DMS53 treated with DMSO at 0.1 percent for 48 hours (cell line): ENCODE measurements around the gene MRPL55.

Experiments used
- DNase-seq: peaks from one replicate; lab custom pipeline; 2025; ENCODE audit not compliant: unreplicated experiment; lab: John Stamatoyannopoulos, UW

The MRPL55 gene

DNA sequence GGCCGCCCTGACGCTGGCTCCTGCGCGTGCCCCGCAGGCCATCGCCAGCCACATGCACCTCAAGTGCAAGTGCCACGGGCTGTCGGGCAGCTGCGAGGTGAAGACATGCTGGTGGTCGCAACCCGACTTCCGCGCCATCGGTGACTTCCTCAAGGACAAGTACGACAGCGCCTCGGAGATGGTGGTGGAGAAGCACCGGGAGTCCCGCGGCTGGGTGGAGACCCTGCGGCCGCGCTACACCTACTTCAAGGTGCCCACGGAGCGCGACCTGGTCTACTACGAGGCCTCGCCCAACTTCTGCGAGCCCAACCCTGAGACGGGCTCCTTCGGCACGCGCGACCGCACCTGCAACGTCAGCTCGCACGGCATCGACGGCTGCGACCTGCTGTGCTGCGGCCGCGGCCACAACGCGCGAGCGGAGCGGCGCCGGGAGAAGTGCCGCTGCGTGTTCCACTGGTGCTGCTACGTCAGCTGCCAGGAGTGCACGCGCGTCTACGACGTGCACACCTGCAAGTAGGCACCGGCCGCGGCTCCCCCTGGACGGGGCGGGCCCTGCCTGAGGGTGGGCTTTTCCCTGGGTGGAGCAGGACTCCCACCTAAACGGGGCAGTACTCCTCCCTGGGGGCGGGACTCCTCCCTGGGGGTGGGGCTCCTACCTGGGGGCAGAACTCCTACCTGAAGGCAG, 50.0 kb downstream of the MRPL55 start:
- DNase-seq: peak; percentile 67

DNA sequence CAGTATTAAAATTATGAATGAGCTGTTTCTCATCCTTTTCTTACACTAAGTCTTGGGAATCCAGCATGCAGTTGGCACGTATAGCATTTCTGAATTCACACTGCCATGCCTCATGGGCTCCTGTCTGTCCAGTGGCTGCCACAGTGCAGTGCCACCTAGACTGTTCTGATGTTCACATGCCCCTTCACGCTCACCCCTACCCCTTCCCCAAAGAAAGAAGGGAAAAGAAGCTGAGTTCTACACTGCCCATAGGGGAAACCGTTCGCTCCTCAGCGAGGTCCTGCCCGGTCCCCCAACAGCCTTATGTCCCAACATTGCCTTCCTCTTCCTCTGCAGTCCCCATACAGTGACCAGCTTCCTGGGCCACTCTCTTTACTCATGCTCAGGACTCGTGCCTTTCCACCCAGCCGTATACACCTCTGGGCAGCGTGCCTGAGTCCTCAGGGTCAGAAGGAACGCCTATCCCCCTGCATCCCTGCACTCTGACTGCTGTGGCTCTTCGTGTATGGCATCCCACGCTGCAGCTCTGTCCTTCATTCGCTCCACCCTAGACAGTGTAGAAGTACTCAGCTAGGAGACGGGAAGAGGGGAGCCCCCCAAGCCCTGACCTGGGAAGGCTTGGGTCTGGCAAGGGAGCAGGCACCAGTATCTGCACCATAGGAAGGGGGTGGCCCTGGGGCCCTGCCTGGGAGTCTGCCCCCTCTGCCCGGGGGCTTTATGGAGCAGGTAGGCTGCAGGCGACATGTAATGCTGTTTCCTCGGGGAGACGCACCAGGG, 50.7 kb downstream of the MRPL55 start:
- DNase-seq: no peak
